GM12878 (cell line): ENCODE results near the gene SLC32A1. TPM values are rescaled to one million over a fixed set of nuclear protein-coding genes. Genes with fewer than 3 reads are reported as not detected.

ENCODE experiments used
- ATAC-seq: fragments of 200-7000 bp; cut with Tn5 transposase; 3 replicates; pipeline ENCODE4 v1.9.1; 2020; ENCODE audit warnings: mild to moderate bottlenecking, moderate library complexity
- BruUV-seq: library from RNA; stranded (reverse); fragments of 400-500 nt; replicated peaks from 2 replicates; lab custom pipeline; 2021; lab: Mats Ljungman, UMichigan
- CTCF ChIA-PET: fragments of 300-600 bp; sonication (Branson Sonifier 250); formaldehyde crosslinking; extraction: SDS; loops from one replicate; lab custom pipeline; 2021; ENCODE audit warnings: inconsistent platforms; lab: Yijun Ruan, JAX
- POLR2A ChIA-PET: fragments of 350-600 bp; formaldehyde crosslinking; extraction: SDS; loops from one replicate; lab custom pipeline; 2021; ENCODE audit warnings: inconsistent platforms; lab: Charles Lee
- RAD21 ChIA-PET: fragments of 300-600 bp; sonication (Branson Sonifier 250); formaldehyde crosslinking; loops from one replicate; lab custom pipeline; 2023; ENCODE audit warnings: antibody characterized with exemption; ENCODE audit not compliant: unreplicated experiment; lab: Charles Lee
- SMC1A ChIA-PET: fragments of 300-600 bp; sonication (Branson Sonifier 250); formaldehyde crosslinking; loops from one replicate; lab custom pipeline; 2023; ENCODE audit not compliant: unreplicated experiment, uncharacterized antibody; lab: Charles Lee
- DNase-seq: peaks from one replicate; pipeline ENCODE4 v3.0.0-alpha.2; 2011; ENCODE audit warnings: low read depth, low spot score
- FAIRE-seq: peaks from 3 replicates; lab custom pipeline; 2011; peaks lifted over from hg19 to GRCh38; lab: Jason Lieb, UNC
- H2AFZ ChIP-seq: 2 replicates; pipeline ENCODE4 v1.6.0; 2011; ENCODE audit warnings: low read depth, low read length, control low read depth; ENCODE audit not compliant: control insufficient read depth
- H3K27ac ChIP-seq: 2 replicates; pipeline ENCODE4 v1.5.1; 2011; ENCODE audit warnings: control low read depth; ENCODE audit not compliant: control insufficient read depth, insufficient read depth
- H3K27me3 ChIP-seq, 2 experiments: replicated peaks in 1 of 2; 2 replicates each; pipeline versions ENCODE4 v1.6.0 to v1.6.1; 2011; ENCODE audit warnings: low read length in 1 of 2; ENCODE audit not compliant: control insufficient read depth in 2 of 2, insufficient read depth in 2 of 2
- H3K36me3 ChIP-seq, 2 experiments: 2 replicates each; pipeline ENCODE4 v1.5.1; 2011; ENCODE audit warnings: low read length in 1 of 2; ENCODE audit not compliant: control insufficient read depth in 2 of 2, insufficient read depth in 2 of 2
- H3K4me1 ChIP-seq: 2 replicates; pipeline ENCODE4 v1.6.1; 2011; ENCODE audit warnings: mild to moderate bottlenecking, low read length, moderate library complexity, mixed read lengths; ENCODE audit not compliant: control insufficient read depth, insufficient read depth
- H3K4me2 ChIP-seq: 2 replicates; pipeline ENCODE4 v1.6.0; 2011; ENCODE audit warnings: control low read depth; ENCODE audit not compliant: control insufficient read depth, insufficient read depth
- H3K4me3 ChIP-seq: fragments of 200-600 bp; sonication (generic); 2 replicates; pipeline ENCODE4 v1.5.1; 2016
- H3K79me2 ChIP-seq: 2 replicates; pipeline ENCODE4 v1.6.0; 2011; ENCODE audit warnings: low read length; ENCODE audit not compliant: control insufficient read depth, insufficient read depth
- H3K9ac ChIP-seq: 2 replicates; pipeline ENCODE4 v1.8.0; 2011; ENCODE audit warnings: low read length, control low read depth, mixed read lengths; ENCODE audit not compliant: control insufficient read depth, insufficient read depth
- H3K9me3 ChIP-seq: replicated peaks from 3 replicates; pipeline ENCODE4 v1.5.1; 2011; ENCODE audit warnings: mild to moderate bottlenecking, low read length; ENCODE audit not compliant: control insufficient read depth, insufficient read depth
- H4K20me1 ChIP-seq: 2 replicates; pipeline ENCODE4 v1.6.0; 2011; ENCODE audit not compliant: control insufficient read depth, insufficient read depth
- CHD2 ChIP-seq: IDR thresholded peaks from 2 replicates; pipeline ENCODE4 v1.6.1; 2011; ENCODE audit warnings: low read depth, low read length, improper control_type of control experiment, borderline replicate concordance
- FOXK2 ChIP-seq: fragments of 450-650 bp; IDR thresholded peaks from 2 replicates; pipeline ENCODE4 v1.6.1; 2017; ENCODE audit warnings: mild to moderate bottlenecking, moderate library complexity
- IKZF1 ChIP-seq: fragments of 450-650 bp; conservative IDR thresholded peaks from 2 replicates; pipeline ENCODE4 v1.6.1; 2017; ENCODE audit warnings: antibody characterized with exemption, mild to moderate bottlenecking
- IKZF2 ChIP-seq, 2 experiments: fragments of 450-650 bp; IDR thresholded peaks; 2 replicates each; pipeline ENCODE4 v1.6.1; 2017; ENCODE audit warnings: mild to moderate bottlenecking in 2 of 2, moderate library complexity in 2 of 2
- POU2F2 ChIP-seq: IDR thresholded peaks from 3 replicates; pipeline ENCODE4 v1.6.1; 2011; ENCODE audit warnings: low read depth, mild to moderate bottlenecking, low read length, borderline replicate concordance
- WGBS: methylation state at CpG from one replicate; pipeline ENCODE4 v1.1.6; 2016; ENCODE audit warnings: low lambda C conversion rate; ENCODE audit not compliant: insufficient replicate concordance, insufficient coverage; ENCODE audit errors: missing lambda C conversion rate; 5-methylcytosine and 5-hydroxymethylcytosine counted together
- in situ Hi-C: fragments of 300-500 bp; cut with MboI; formaldehyde crosslinking; loops from 9 replicates; pipeline ENCODE4 v1.14.3; 2018; ENCODE audit warnings: mixed read lengths
- intact Hi-C: fragments of 100-400 bp; cut with micrococcal nuclease; formaldehyde crosslinking; loops from one replicate; pipeline ENCODE4 v1.14.2; 2022; ENCODE audit not compliant: unreplicated experiment
- polyA plus RNA-seq, 11 experiments: library from polyadenylated mRNA; depleted of rRNA in 4 of 11; unstranded in 6 of 11; stranded (reverse) in 5 of 11; fragments of >200 nt; fragmentation: Nextera tagmentation in 4 of 11; fragmentation: Illumina TruSeq in 1 of 11; extraction: Ambion mirVana in 4 of 11; extraction: Trizol in 1 of 11; gene quantifications; 1 replicate in 1 of 11; 2 replicates in 10 of 11; pipeline versions ENCODE4 v1.2.1 to v1.2.3, GENCODE V29; 2011 to 2016; ENCODE audit warnings: inconsistent platforms in 2 of 11, missing spikeins in 2 of 11, low read depth in 1 of 11
- total RNA-seq, 4 experiments: library from RNA; depleted of rRNA in 3 of 4; stranded (reverse); fragments of >200 nt in 3 of 4; fragmentation: Illumina TruSeq in 1 of 4; extraction: Trizol in 1 of 4; gene quantifications; 2 replicates each; pipeline versions ENCODE4 v1.2.1 to v1.2.3, GENCODE V29; 2013 to 2021

SLC32A1 gene
- total and polyA plus RNA-seq, 10 of the 15 experiments (the other 5 are each of a cell fraction or from before 2014, with no cell fraction given) = not detected

- TF ChIP-seq POU2F2 = no peak
- TF ChIP-seq CHD2 = no peak
- TF ChIP-seq IKZF1 = no peak
- no peak for TF ChIP-seq FOXK2
- TF ChIP-seq IKZF2 (IDR thresholded peaks at IDR 0.05) = no peak
- no peak for ATAC-seq
- no peaks in the 10 kb centered on the region for H3K79me2 ChIP-seq
- 29% methylated on average over 40 of the region's 41 CpGs for WGBS
- RAD21 ChIA-PET = interaction anchor here (1.3 kb wide), 1 partner anchor 163 kb away, joined by 3 read pairs; no protein-coding TSS in a partner anchor
- CTCF ChIA-PET = interaction anchor here (0.5 to 2.3 kb wide), 7 partner anchors 20 to 265 kb away, joined by 3 to 8 read pairs (median 5); no protein-coding TSS in a partner anchor
- H3K9ac ChIP-seq = no peak overlapping the region
- no TSS peak for BruUV-seq
- peaks cover 30 to 58% of the 10 kb centered on the region in 2 experiments for H3K27me3 ChIP-seq
- no peak overlapping the region for H3K4me3 ChIP-seq
- no peak for DNase-seq
- FAIRE-seq = no peak
- intact Hi-C loops = loop anchor here (2.0 kb wide), 1 partner anchor 84 kb away; no protein-coding TSS in a partner anchor
- H3K4me2 ChIP-seq = no peak overlapping the region; the same call in 1 of the 2 replicates
- H4K20me1 ChIP-seq = no peaks in the 10 kb centered on the region
- H3K9me3 ChIP-seq = peaks cover 7% of the 10 kb centered on the region; the same call in 2 of the 3 replicates
- in situ Hi-C loops = no loop called here
- no peak overlapping the region for H2AFZ ChIP-seq
- no peak overlapping the region for H3K27ac ChIP-seq
- H3K4me1 ChIP-seq = peaks cover 10% of the 10 kb centered on the region
- no peaks in the 10 kb centered on the region for H3K36me3 ChIP-seq
- SMC1A ChIA-PET = interaction anchor here (0.8 to 1.0 kb wide), 2 partner anchors 21 to 163 kb away, joined by 3 read pairs; no protein-coding TSS in a partner anchor
- POLR2A ChIA-PET = no interaction called here
Observed at GRCh38 chr20:38730167-38730988, 6.1 kb downstream of the SLC32A1 start.
